Smooth muscle cell of the brain vasculature (primary cell): ENCODE results near the gene LAMB3.

Experiments
- DNase-seq: peaks from one replicate; pipeline ENCODE4 v3.0.0-alpha.2; 2012; ENCODE audit warnings: low read depth, low spot score

The LAMB3 gene

GRCh38 chr1:209618291-209618690, 33.9 kb downstream of the LAMB3 start:
- no peak for DNase-seq

- DNase-seq: no peak
Measured at GRCh38 chr1:209617755-209618154, 34.5 kb downstream of the LAMB3 start.

GRCh38 chr1:209617047-209617673, 35.1 kb downstream of the LAMB3 start:
- no peak for DNase-seq

- DNase-seq: no peak
Measured at GRCh38 chr1:209616366-209617046, 35.7 kb downstream of the LAMB3 start.

- DNase-seq: no peak
Measured at GRCh38 chr1:209614906-209615305, 37.3 kb downstream of the LAMB3 start.

- DNase-seq: no peak
Measured at GRCh38 chr1:209614151-209614420, 38.1 kb downstream of the LAMB3 start.

GRCh38 chr1:209613400-209614150, 38.6 kb downstream of the LAMB3 start:
- no peak for DNase-seq

GRCh38 chr1:209612646-209613399, 39.4 kb downstream of the LAMB3 start:
- DNase-seq: no peak

- DNase-seq: no peak
Measured at GRCh38 chr1:209611771-209612570, 40.3 kb downstream of the LAMB3 start.

- no peak for DNase-seq
Measured at GRCh38 chr1:209610631-209610905, 41.7 kb downstream of the LAMB3 start.

GRCh38 chr1:209609791-209610630, 42.2 kb downstream of the LAMB3 start:
- no peak for DNase-seq

- no peak for DNase-seq
Measured at GRCh38 chr1:209609041-209609790, 43.0 kb downstream of the LAMB3 start.

- no peak for DNase-seq
Measured at GRCh38 chr1:209607795-209608178, 44.4 kb downstream of the LAMB3 start.

- DNase-seq: no peak
Measured at GRCh38 chr1:209607102-209607794, 45.0 kb downstream of the LAMB3 start.

GRCh38 chr1:209603877-209604276, 48.3 kb downstream of the LAMB3 start:
- no peak for DNase-seq

- no peak for DNase-seq
Measured at GRCh38 chr1:209601809-209602657, 50.2 kb downstream of the LAMB3 start.

- DNase-seq: no peak
Measured at GRCh38 chr1:209600541-209600940, 51.7 kb downstream of the LAMB3 start.

- no peak for DNase-seq
Measured at GRCh38 chr1:209598227-209598626, 54.0 kb downstream of the LAMB3 start.

GRCh38 chr1:209597499-209597898, 54.7 kb downstream of the LAMB3 start:
- DNase-seq: no peak
